Stimulated activated CD4-positive, alpha-beta T cell treated with anti-CD3 and anti-CD28 coated beads, Interleukin-1b, Interleukin-23, amount 100 ng/mL, for 24 hours (primary cell): ENCODE data around the gene SLC6A19.

Source experiments
- DNase-seq, 4 experiments: peaks; one replicate each; pipeline ENCODE4 v3.0.0-alpha.2; 2020; ENCODE audit warnings: low read depth in 4 of 4, low spot score in 1 of 4

Gene SLC6A19

GRCh38 chr5:1208221-1208742, 6.9 kb downstream of the SLC6A19 start:
- no peak for DNase-seq

DNA sequence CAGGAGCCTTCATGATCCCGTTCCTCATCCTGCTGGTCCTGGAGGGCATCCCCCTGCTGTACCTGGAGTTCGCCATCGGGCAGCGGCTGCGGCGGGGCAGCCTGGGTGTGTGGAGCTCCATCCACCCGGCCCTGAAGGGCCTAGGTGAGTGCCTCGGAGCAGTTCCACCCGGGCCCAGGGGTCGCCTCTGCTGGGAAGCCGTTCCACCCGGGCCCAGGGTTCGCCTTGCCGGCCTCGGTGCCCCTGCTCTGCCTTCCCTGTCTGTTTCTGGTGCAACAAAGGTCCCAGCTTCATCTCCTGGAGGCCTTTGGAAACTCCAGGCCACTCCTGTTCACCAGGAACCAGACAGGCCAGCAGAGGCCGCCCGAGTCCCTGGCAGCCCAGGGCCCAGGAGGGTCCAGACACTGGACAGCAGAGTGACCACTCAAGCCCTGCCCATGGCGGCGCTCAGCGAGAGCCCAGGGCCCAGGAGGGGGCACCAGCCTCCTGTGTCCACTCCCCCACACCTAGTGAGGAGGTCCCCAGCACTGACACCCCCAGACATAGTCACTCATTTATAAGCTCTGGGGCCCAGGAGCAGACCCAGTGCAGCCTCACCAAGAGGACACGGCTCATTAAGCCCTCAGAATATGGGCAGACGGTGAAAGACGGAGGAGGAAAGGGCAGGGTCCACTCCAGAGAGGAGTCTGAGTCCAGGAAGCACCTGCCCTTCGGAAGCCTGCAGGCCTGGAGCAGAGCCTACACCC, 7.5 kb downstream of the SLC6A19 start:
- DNase-seq = no peak

DNA sequence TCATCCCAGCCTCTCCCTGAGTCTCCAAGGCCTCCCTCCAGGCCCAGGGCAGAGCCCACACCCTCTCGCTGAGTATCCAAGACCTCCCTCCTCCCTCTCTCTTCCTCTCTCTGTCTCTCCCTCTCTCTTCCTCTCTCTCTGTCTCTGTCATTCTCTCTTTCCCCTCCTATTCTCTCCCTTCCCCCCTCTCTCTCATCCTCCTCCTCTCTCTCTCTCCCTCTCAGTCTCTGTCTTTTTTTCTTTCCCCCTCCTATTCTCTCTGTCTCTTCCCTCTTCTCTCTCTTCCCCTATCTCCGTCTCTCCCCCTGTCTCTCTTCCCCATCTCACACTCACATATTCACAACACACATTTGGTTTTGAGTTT, 8.1 kb downstream of the SLC6A19 start:
- no peak for DNase-seq

- no peak for DNase-seq
Observed at GRCh38 chr5:1209896-1210776, 8.7 kb downstream of the SLC6A19 start.

DNA sequence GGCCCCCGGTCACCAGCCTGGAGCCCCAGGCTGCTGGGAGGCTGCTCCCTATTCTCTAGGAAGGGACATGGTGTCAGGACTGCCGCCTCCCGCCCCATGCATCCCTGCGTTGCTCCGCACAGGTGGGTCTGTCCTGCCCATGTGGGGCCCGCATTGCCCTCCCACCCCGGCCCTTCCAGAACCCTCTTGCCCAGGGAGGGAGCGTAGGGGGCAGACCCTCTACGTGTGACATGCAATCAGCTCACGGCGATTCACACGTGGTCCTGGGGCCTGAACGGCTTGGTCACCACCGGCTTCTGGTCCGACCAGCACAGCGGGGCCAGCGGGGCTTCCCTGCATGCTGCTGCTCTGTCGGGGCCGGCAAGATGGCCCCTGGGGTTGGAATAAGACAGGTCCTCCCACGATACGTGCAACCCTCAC, 9.4 kb downstream of the SLC6A19 start:
- no peak for DNase-seq

- DNase-seq = no peak
Observed at GRCh38 chr5:1211701-1212100, 10.3 kb downstream of the SLC6A19 start.

DNA sequence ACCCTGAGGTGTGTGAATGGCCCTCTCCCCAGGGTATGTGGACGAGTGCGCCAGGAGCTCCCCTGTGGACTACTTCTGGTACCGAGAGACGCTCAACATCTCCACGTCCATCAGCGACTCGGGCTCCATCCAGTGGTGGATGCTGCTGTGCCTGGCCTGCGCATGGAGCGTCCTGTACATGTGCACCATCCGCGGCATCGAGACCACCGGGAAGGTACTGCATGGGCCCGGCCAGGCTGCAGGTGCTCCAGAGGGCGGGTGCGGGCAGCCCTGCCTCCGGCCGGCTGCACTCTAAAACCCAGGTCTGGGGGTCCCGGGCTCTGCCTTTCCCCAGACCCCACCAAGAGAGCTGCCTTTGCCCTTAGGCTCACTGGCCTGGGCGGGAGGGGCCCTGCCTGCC, 10.9 kb downstream of the SLC6A19 start:
- DNase-seq = no peak

DNA sequence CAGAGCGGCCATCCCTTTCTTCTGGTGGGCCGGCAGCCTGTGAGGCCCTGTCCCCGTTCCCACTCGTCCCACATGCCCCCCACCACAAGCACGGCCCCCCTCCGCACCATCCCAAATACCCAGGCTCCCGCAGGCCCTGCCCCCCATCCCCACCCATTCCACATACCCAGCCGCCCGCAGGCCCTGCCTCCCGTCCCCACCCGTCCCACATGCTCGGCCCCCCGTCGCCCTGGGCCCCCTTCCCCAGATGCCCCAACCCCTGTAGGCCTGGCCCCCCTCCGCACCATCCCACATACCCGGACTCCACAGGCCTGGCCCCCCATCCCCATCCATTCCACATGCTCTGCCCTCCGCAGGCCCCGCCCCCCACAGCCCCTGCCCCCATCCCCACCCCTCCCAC, 11.5 kb downstream of the SLC6A19 start:
- DNase-seq = no peak

DNA sequence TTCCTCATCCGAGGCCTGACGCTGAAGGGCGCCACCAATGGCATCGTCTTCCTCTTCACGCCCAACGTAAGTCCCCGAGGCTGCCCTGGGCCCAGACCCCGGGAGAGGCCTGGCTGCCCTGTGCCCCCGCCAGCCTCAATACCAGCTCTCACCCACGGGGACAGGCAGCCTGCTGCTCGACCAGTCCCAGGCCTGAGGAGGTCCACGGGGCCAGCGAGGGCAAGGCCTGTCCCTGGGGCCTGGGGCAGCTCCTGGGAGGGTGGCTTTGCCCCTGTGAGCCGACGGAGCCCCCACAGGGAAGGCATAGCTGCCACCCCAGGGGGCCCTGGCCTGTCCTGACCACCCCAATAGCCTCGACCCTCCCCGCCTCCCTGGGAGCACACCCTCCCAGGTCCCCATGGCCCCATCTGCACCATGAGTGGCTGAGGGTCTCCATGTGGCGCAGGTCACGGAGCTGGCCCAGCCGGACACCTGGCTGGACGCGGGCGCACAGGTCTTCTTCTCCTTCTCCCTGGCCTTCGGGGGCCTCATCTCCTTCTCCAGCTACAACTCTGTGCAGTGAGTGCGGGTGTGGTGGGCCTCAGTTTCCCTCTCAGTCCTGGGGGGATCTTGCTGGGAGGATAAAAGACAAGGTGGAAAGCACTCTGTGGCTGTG, 12.2 kb downstream of the SLC6A19 start:
- no peak for DNase-seq

DNA sequence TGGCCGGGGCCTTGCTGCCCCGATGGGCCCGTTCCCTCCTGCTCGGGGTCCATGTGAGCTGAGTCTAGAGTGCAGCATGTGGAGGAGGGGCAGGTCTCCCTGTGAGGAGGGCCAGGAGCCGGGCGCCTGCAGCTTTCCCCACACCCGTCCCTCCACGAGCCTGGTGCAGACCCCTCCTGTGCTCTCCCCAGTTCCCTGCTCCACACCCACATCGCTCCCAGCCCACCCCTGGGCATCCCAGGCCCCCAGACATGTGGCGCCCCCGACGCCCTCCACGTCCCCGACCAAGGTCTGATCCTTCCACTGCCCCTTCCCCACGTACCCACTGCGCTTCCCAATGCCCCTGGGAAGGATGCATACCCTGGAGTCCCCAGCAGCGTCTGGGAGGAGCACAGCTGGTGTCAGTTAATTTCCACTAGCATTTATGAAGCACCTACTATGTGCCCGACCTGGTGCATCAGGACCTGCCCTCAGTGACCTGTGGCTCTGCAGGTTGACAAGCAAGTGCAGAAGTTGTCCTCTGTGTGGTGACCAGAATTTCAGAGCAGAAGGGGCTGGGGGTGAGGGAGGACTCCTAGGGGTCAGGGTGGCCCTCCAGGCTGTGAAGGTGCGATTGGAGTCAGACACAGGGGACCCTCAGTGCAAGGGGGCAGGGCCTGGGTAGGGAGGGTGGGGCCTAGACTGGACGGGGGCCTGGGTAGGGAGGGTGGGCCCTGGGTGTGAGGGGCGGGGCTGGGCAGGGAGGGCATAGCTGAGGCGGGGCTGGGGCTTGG, 13.0 kb downstream of the SLC6A19 start:
- no peak for DNase-seq

DNA sequence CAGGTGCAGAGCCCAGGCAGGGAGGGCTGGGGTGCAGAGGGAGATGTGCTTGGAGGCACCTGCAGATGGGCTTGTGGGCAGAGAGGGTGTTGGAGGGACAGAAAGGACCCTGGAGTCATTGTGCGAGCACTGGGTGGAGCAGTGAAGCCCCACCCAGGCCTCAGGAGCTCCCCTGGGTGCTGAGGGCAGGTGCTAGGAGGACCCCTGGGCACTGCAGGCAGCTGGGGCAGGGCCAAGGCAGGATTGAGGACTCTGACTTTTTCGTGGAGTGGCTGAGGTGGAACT, 13.5 kb downstream of the SLC6A19 start:
- DNase-seq = no peak

DNA sequence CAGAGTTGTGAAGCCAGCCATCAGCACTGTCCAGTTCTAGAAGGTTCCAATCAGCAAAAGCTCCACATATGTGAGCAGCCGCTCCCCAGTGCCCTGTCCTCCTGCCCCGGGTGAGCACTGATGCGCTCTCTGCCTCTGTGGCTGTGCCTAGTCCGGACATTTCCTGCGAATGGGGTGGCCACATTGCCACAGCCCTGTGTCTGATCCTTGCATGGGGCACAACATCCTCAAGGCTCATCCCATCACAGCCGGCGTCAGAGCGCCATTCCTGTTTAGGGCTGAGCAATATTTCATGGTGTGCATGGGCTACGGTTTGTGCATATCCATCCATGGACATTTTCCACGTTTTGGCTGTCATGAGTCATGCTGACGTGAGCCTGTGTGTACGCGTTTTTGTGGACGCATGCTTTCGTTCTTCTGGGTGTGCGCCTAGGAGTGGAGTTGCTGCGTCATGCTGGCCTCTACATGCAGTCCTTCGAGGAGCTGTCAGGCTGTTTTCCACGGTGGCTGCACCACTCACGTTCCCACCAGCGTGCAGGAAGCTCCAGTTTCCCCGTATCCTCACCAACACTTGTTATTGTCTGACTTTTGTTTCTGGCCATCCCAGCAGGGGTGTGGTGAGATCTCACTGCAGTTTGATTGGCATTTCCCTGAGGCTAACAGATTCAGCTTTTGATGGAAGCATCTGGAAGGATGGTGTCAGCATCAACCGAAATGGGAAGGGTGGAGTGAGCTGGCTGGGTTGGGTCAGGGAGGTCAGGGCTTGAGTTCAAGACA, 14.1 kb downstream of the SLC6A19 start:
- no peak for DNase-seq

- no peak for DNase-seq
Observed at GRCh38 chr5:1216211-1216917, 15.0 kb downstream of the SLC6A19 start.

- DNase-seq = no peak
Observed at GRCh38 chr5:1216918-1217295, 15.5 kb downstream of the SLC6A19 start.

DNA sequence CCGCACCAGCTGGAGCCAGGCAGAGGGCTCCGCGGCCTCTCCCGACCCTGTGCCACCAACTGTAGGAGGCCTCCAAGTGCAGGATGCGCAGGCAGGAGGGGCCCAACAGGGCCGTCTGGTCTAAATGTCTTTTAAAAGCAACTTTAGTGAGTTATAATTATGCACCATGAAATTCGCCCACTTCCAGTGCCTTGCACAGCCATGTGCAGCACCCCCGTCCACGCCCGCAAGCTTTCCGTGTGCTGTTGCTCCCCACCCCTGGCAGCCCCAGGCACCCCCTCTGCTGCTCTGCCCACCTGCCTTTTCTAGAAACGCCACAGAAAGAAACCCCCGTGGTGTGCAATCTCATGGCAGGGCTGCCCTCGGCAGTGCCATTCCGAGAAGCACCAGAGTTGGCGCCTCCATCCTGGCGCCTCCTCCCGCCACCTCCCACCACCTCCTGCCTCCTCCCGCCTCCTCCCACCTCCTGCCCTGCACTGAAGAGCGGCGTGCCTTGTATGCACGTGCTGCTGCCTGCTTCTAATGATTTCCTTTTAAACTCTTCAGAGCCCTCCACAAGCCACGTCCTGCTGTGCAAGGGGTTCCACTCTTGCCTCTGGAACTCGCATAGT, 16.3 kb downstream of the SLC6A19 start:
- DNase-seq = no peak

DNA sequence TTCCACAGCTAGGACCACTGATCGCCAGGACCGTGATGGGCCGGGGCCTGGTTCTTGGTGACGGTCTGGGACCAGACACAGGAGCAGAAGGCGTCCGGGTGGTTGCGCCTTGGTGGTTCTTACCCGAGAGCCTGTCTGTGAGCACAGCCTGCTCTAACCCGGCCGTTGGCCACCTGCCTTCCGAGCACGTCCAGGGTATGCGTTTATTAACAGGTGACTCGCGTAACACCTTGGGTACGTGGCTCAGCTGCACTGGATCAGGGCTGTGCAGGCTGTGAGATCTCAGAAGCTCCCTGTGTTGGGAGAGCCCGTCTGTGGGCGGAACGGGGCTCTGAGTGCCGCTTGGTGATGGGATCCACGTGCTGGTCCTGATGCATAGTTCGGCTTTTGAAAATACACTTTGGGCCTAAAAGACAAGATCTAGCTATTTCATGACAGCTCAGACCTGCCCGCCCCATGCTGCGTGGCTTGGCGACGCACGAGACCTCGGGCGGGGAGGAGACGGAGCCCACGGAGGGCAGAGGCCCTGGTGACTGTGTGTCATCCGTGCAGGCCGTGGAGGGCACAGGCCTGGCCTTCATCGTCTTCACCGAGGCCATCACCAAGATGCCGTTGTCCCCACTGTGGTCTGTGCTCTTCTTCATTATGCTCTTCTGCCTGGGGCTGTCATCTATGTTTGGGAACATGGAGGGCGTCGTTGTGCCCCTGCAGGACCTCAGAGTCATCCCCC, 17.1 kb downstream of the SLC6A19 start:
- DNase-seq = no peak

DNA sequence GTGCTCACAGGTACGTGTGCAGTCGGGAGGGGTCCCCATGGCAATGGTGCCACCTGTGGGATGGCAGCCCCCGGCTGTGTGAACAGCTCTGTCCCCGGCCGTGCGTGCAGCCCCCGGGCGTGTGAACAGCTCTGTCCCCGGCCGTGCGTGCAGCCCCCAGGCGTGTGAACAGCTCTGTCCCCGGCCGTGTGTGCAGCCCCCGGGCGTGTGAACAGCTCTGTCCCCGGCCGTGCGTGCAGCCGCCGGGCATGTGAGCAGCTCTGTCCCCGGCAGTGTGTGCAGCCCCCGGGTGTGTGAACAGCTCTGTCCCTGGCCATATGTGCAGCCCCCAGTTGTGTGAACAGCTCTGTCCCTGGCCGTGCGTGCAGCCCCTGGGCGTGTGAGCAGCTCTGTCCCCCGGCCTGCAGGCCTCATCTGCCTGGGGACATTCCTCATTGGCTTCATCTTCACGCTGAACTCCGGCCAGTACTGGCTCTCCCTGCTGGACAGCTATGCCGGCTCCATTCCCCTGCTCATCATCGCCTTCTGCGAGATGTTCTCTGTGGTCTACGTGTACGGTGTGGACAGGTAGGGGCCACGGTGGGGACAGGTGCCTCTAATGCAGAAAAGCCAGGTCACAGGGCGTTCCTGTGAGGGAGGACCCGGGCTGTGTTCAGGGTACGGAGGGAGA, 17.8 kb downstream of the SLC6A19 start:
- DNase-seq = no peak

DNA sequence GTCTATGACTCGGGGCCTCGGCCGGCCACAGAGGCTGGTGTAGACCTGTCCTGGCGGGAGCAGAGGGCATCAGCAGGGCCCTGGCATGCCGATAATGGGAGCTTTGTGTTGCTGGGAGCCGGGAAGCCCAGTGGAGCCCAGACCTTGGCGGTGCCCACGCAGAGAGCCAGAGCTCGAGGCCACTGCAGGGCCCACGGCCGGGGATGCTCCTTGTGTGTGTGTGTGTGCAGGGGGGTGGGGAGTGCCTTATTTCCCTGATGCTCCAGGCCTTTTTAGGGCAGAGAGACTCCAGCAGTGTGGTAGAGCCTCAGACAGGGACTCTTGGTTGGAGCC, 18.3 kb downstream of the SLC6A19 start:
- DNase-seq = no peak
